GM21360 (cell line): ENCODE data around the gene RGS8.
"Not testable (repeated sequence)": the region's sequence is repeated elsewhere in the genome, so short reads cannot be mapped to it uniquely, and the experiment has no call there.

Experiments
- ATAC-seq: cut with Tn5 transposase; IDR thresholded peaks from one replicate; pipeline ENCODE4 v1.9.1; 2021; ENCODE audit warnings: mild to moderate bottlenecking, moderate library complexity; ENCODE audit not compliant: unreplicated experiment

RGS8 gene

GRCh38 chr1:182702826-182703524 is 18.6 kb upstream of the RGS8 start:
- ATAC-seq = no peak

GRCh38 chr1:182700351-182700709 is 15.9 kb upstream of the RGS8 start:
- ATAC-seq = no peak

GRCh38 chr1:182699393-182700350 is 15.3 kb upstream of the RGS8 start:
- no peak for ATAC-seq

- no peak for ATAC-seq
These were observed 14.6 kb upstream of the RGS8 start for GRCh38 chr1:182698971-182699370.

GRCh38 chr1:182693139-182693538 is 8.8 kb upstream of the RGS8 start:
- ATAC-seq = not testable (repeated sequence)

GRCh38 chr1:182690886-182691443 is 6.6 kb upstream of the RGS8 start:
- ATAC-seq = no peak

GRCh38 chr1:182688436-182689205 is 4.2 kb upstream of the RGS8 start:
- no peak for ATAC-seq

GRCh38 chr1:182687361-182687760 is 3.0 kb upstream of the RGS8 start:
- no peak for ATAC-seq

- ATAC-seq = no peak
These were observed 2.1 kb upstream of the RGS8 start for GRCh38 chr1:182686446-182686845.

- no peak for ATAC-seq
These were observed 828 bp upstream of the RGS8 start for GRCh38 chr1:182685215-182685614.

GRCh38 chr1:182682898-182683501 is 1.4 kb downstream of the RGS8 start:
- ATAC-seq = no peak

GRCh38 chr1:182682406-182682805 is 2.0 kb downstream of the RGS8 start:
- no peak for ATAC-seq

- no peak for ATAC-seq
These were observed 2.8 kb downstream of the RGS8 start for GRCh38 chr1:182681568-182681912.

GRCh38 chr1:182680901-182681567 is 3.4 kb downstream of the RGS8 start:
- no peak for ATAC-seq

GRCh38 chr1:182680408-182680807 is 4.0 kb downstream of the RGS8 start:
- ATAC-seq = no peak

- ATAC-seq = no peak
These were observed 4.7 kb downstream of the RGS8 start for GRCh38 chr1:182679684-182680083.

GRCh38 chr1:182677397-182678098 is 6.8 kb downstream of the RGS8 start:
- ATAC-seq = peak; percentile 86

GRCh38 chr1:182676274-182676673 is 8.1 kb downstream of the RGS8 start:
- ATAC-seq = no peak
